ENCODE results near the gene ZSCAN20. TPM values are rescaled to one million over a fixed set of nuclear protein-coding genes. Genes with fewer than 3 reads are reported as not detected.
A peak's percentile ranks its signal among the peaks of the same experiment; 100 is the strongest.

Gene ZSCAN20
- total RNA-seq, 2 experiments from 2014 or later: 3.9 to 4.0 TPM

DNA sequence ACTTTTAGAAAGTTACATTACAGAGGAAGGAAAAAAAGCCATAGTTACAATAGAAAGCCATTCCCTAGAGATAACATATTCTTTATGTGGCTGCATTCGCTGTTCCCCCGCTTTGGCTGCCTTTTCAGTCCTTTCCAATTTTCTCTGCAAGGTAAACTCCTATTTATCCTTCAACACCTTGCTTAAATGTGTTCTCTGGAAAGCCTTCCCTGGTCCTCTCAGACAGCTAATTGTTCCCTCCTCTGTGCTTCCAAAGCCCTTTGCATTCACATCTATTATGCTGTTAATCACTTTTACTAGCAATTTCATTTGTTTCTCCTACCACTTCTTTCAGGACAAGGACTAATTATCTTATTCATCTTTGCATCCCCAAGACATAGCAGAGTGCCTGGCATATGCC is 43.1 kb upstream of the ZSCAN20 start:
- TF ChIP-seq, protein P1, sequence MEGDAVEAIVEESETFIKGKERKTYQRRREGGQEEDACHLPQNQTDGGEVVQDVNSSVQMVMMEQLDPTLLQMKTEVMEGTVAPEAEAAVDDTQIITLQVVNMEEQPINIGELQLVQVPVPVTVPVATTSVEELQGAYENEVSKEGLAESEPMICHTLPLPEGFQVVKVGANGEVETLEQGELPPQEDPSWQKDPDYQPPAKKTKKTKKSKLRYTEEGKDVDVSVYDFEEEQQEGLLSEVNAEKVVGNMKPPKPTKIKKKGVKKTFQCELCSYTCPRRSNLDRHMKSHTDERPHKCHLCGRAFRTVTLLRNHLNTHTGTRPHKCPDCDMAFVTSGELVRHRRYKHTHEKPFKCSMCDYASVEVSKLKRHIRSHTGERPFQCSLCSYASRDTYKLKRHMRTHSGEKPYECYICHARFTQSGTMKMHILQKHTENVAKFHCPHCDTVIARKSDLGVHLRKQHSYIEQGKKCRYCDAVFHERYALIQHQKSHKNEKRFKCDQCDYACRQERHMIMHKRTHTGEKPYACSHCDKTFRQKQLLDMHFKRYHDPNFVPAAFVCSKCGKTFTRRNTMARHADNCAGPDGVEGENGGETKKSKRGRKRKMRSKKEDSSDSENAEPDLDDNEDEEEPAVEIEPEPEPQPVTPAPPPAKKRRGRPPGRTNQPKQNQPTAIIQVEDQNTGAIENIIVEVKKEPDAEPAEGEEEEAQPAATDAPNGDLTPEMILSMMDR (conservative IDR thresholded peaks at IDR 0.05; ENCODE audit: low read length): no peak
- no peak for TF ChIP-seq EZH2phosphoT487 (IDR thresholded peaks at IDR 0.05; ENCODE audit: borderline replicate concordance, low read depth, low read length)
- H3K4me1 ChIP-seq (ENCODE audit: insufficient read depth, low read length, poor library complexity, severe bottlenecking): peaks cover 5% of the 10 kb centered on the region
- intact Hi-C loops (cut with micrococcal nuclease; ENCODE audit: unreplicated experiment): no loop called here
- no peak overlapping the region for H3K4me3 ChIP-seq (ENCODE audit: low read depth, low read length, poor library complexity, severe bottlenecking)
- H3K36me3 ChIP-seq (ENCODE audit: insufficient read depth, low read length): no peaks in the 10 kb centered on the region
- no peaks in the 10 kb centered on the region for H3K9me2 ChIP-seq (ENCODE audit: insufficient read depth, low read length)
- ChIA-PET POLR2A (no interaction called here), CTCF (ENCODE audit: unreplicated experiment) (no interaction called here)
- H2AFZ ChIP-seq (ENCODE audit: low read length): no peak overlapping the region
- no TSS peak for BruUV-seq (replicated peaks)
- H3K79me2 ChIP-seq (ENCODE audit: insufficient read depth, low read depth, low read length): no peaks in the 10 kb centered on the region
- H3K27ac ChIP-seq (ENCODE audit: low read depth, low read length, poor library complexity, severe bottlenecking): no peak overlapping the region
- no peaks in the 10 kb centered on the region for H3K9me3 ChIP-seq (ENCODE audit: low read length)
- H3K4me2 ChIP-seq (ENCODE audit: low read length): no peak overlapping the region
- DNase-seq (ENCODE audit: low spot score): no peak
- H4K20me1 ChIP-seq (ENCODE audit: insufficient read depth, low read length): no peaks in the 10 kb centered on the region

GRCh38 chr1:33429856-33430691 is 42.4 kb upstream of the ZSCAN20 start:
- ChIA-PET POLR2A (no interaction called here), CTCF (ENCODE audit: unreplicated experiment) (no interaction called here)
- Histone ChIP-seq H3K4me1 (ENCODE audit: insufficient read depth, low read length, poor library complexity, severe bottlenecking) (peaks cover 5% of the 10 kb centered on the region), H3K9me3 (ENCODE audit: low read length) (no peaks in the 10 kb centered on the region), H3K4me2 (ENCODE audit: low read length) (peak overlapping the region; percentile 63; the same call in 1 of the 2 replicates), H3K27ac (ENCODE audit: low read depth, low read length, poor library complexity, severe bottlenecking) (no peak overlapping the region), H3K36me3 (ENCODE audit: insufficient read depth, low read length) (no peaks in the 10 kb centered on the region), H3K9me2 (ENCODE audit: insufficient read depth, low read length) (no peaks in the 10 kb centered on the region), H2AFZ (ENCODE audit: low read length) (no peak overlapping the region), H4K20me1 (ENCODE audit: insufficient read depth, low read length) (no peaks in the 10 kb centered on the region), H3K4me3 (ENCODE audit: low read depth, low read length, poor library complexity, severe bottlenecking) (peak overlapping the region; percentile 64), H3K79me2 (ENCODE audit: insufficient read depth, low read depth, low read length) (no peaks in the 10 kb centered on the region)
- TF ChIP-seq EZH2phosphoT487 (IDR thresholded peaks at IDR 0.05; ENCODE audit: borderline replicate concordance, low read depth, low read length): no peak
- BruUV-seq (replicated peaks): no TSS peak
- intact Hi-C loops (cut with micrococcal nuclease; ENCODE audit: unreplicated experiment): no loop called here
- DNase-seq (ENCODE audit: low spot score): no peak

DNA sequence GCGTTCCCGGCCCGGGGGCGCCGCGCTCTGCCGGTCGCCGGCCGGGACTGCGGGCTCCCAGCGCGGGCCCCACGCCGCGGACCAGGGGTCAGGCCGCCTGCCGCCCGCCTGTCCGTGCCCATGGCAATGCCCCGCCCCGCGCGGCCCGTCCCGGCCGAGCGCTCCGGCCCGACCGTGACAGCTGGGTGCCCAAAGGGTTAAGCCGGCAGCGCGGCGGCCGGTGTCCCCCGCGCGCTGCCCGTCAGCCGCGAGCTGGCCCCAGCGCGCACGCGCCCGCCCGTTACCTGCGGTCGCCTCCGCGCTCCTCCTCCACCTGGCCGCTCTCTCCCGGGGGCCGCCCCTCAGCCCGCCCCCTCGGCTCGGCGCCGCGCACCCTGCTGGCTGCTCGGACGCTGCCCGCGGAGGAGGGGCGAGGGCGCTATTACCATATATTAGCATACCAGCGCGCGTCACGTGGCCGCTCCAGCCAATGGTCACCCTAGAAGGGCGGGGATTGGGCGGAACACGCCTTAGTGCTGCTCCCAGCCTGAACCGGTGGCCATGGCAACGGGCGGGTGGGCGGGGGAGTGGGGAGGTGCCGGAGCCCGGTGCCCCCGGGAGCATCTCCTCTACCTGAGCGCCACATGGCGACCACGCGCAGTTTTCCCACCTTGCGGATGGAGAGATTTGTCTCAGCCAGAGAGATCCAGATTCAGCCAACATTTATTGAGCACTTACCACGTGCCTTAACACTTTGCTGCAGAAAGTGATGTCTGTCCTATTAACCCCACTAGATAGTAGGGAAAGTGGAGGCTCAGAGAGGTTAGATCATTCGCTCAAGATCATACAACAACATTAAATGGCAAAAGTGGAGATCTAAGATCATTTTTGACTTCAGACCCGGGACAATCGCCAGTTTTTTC is 41.5 kb upstream of the ZSCAN20 start, which contains the start of gene PHC2:
Gene PHC2 (minus strand): TSS at position 404 of the 902 bp plus-strand sequence. CDS start 55,556 bp downstream, outside the sequence.
- CTCF ChIA-PET (ENCODE audit: unreplicated experiment): interaction anchor here (0.8 kb wide), 1 partner anchor 40 kb away, joined by 3 read pairs; no protein-coding TSS in a partner anchor
- POLR2A ChIA-PET: interaction anchor here (0.7 kb wide), 1 partner anchor 10 kb away, joined by 3 read pairs; no protein-coding TSS in a partner anchor
- Histone ChIP-seq H3K4me2 (ENCODE audit: low read length) (peak within 1 kb of the TSS; percentile 75), H3K27ac (ENCODE audit: low read depth, low read length, poor library complexity, severe bottlenecking) (no peak within 1 kb of the TSS), H4K20me1 (ENCODE audit: insufficient read depth, low read length) (no peaks in the 10 kb centered on the region), H2AFZ (ENCODE audit: low read length) (peak within 1 kb of the TSS; percentile 76; the same call in 1 of the 2 replicates), H3K4me1 (ENCODE audit: insufficient read depth, low read length, poor library complexity, severe bottlenecking) (peaks cover 5% of the 10 kb centered on the region), H3K4me3 (ENCODE audit: low read depth, low read length, poor library complexity, severe bottlenecking) (peak within 1 kb of the TSS; percentile 64), H3K79me2 (ENCODE audit: insufficient read depth, low read depth, low read length) (no peaks in the 10 kb centered on the region), H3K9me2 (ENCODE audit: insufficient read depth, low read length) (no peaks in the 10 kb centered on the region), H3K36me3 (ENCODE audit: insufficient read depth, low read length) (no peaks in the 10 kb centered on the region), H3K9me3 (ENCODE audit: low read length) (no peaks in the 10 kb centered on the region)
- intact Hi-C loops (cut with micrococcal nuclease; ENCODE audit: unreplicated experiment): no loop called here
- peak; percentile 93 for DNase-seq (ENCODE audit: low spot score)
- no TSS peak for BruUV-seq (replicated peaks)
- TF ChIP-seq, protein P1 (conservative IDR thresholded peaks at IDR 0.05; ENCODE audit: low read length): peak; percentile 1; the same call in 1 of the 2 replicates
- TF ChIP-seq EZH2phosphoT487 (IDR thresholded peaks at IDR 0.05; ENCODE audit: borderline replicate concordance, low read depth, low read length): no peak

All from OCI-LY7 (cell line).